Activated CD8-positive, alpha-beta T cell treated with anti-CD3 and anti-CD28 coated beads, Interleukin-2, amount 10 ng/mL, durations not matched to agents 7 days and 5 days (primary cell): ENCODE data around the gene C3. TPM values are rescaled to one million over a fixed set of nuclear protein-coding genes. Genes with fewer than 3 reads are reported as not detected.
"Not testable (repeated sequence)": the region's sequence is repeated elsewhere in the genome, so short reads cannot be mapped to it uniquely, and the experiment has no call there.

Experiments
- ATAC-seq: fragments of 150-1000 bp; cut with Tn5 transposase; one replicate; pipeline ENCODE4 v1.10.0; 2021; ENCODE audit warnings: moderate library complexity
- CTCF ChIA-PET: fragments of 350-600 bp; sonication (Branson Sonifier 250); formaldehyde crosslinking; loops from one replicate; lab custom pipeline; 2021; ENCODE audit warnings: antibody characterized with exemption; lab: Charles Lee
- POLR2A ChIA-PET: fragments of 350-600 bp; sonication (Branson Sonifier 250); formaldehyde crosslinking; loops from one replicate; lab custom pipeline; 2021; ENCODE audit warnings: antibody characterized with exemption; lab: Charles Lee
- DNase-seq: peaks from one replicate; pipeline ENCODE4 v3.0.0-alpha.2; 2020
- H3K27ac Mint-ChIP-seq: one replicate; pipeline ENCODE4 v1.8.0; 2021; ENCODE audit warnings: mild to moderate bottlenecking, mixed read lengths
- H3K27me3 Mint-ChIP-seq: one replicate; pipeline ENCODE4 v1.8.0; 2021; ENCODE audit warnings: low read depth, mixed read lengths
- H3K36me3 Mint-ChIP-seq: one replicate; pipeline ENCODE4 v1.8.0; 2021; ENCODE audit warnings: low read depth, mixed read lengths
- H3K4me1 Mint-ChIP-seq: one replicate; pipeline ENCODE4 v1.8.0; 2021; ENCODE audit warnings: low read depth, mixed read lengths
- H3K4me3 Mint-ChIP-seq: one replicate; pipeline ENCODE4 v1.8.0; 2021; ENCODE audit warnings: mild to moderate bottlenecking, mixed read lengths
- H3K9me3 Mint-ChIP-seq: one replicate; pipeline ENCODE4 v1.8.0; 2022; ENCODE audit warnings: mixed read lengths; ENCODE audit not compliant: insufficient read depth
- total RNA-seq, 2 experiments: library from RNA; stranded (reverse); gene quantifications; one replicate each; pipeline ENCODE4 v1.2.3, GENCODE V29; 2021

The C3 gene
- total RNA-seq, 2 experiments from 2014 or later = 0.52 to 1.2 TPM

- Mint-ChIP-seq H3K4me3 (no peak overlapping the region), H3K36me3 (peaks cover 32% of the 10 kb centered on the region), H3K9me3 (no peaks in the 10 kb centered on the region), H3K27me3 (no peaks in the 10 kb centered on the region), H3K27ac (no peak overlapping the region), H3K4me1 (peaks cover 13% of the 10 kb centered on the region)
- no peak for ATAC-seq
- CTCF ChIA-PET = interaction anchor here (0.7 to 1.7 kb wide), 4 partner anchors 12 to 129 kb away, joined by 4 to 9 read pairs (median 5); partner anchors contain the start of genes GPR108 and VAV1
- DNase-seq = no peak
- POLR2A ChIA-PET = interaction anchor here (0.6 kb wide), 1 partner anchor 18 kb away, joined by 3 read pairs; no protein-coding TSS in a partner anchor
Measured at GRCh38 chr19:6760606-6761005, 40.2 kb upstream of the C3 start.

- ChIA-PET CTCF (interaction anchor here (0.7 to 2.3 kb wide), 2 partner anchors 16 to 108 kb away, joined by 3 to 7 read pairs; no protein-coding TSS in a partner anchor), POLR2A (interaction anchor here (0.6 to 1.5 kb wide), 2 partner anchors 13 to 136 kb away, joined by 3 to 4 read pairs; partner anchors contain the start of gene SH2D3A)
- H3K4me1 Mint-ChIP-seq = peaks cover 18% of the 10 kb centered on the region
- no peak overlapping the region for H3K4me3 Mint-ChIP-seq
- DNase-seq (no peak), ATAC-seq (no peak)
- no peaks in the 10 kb centered on the region for H3K27me3 Mint-ChIP-seq
- no peak overlapping the region for H3K27ac Mint-ChIP-seq
- H3K36me3 Mint-ChIP-seq = peaks cover 50% of the 10 kb centered on the region
- H3K9me3 Mint-ChIP-seq = no peaks in the 10 kb centered on the region
Measured at GRCh38 chr19:6754653-6755463, 34.4 kb upstream of the C3 start.

- Mint-ChIP-seq H3K4me1 (peaks cover 18% of the 10 kb centered on the region), H3K27ac (no peak overlapping the region), H3K36me3 (peaks cover 49% of the 10 kb centered on the region), H3K4me3 (no peak overlapping the region), H3K27me3 (no peaks in the 10 kb centered on the region), H3K9me3 (no peaks in the 10 kb centered on the region)
- ATAC-seq = no peak
- ChIA-PET CTCF (interaction anchor here (0.7 to 2.3 kb wide), 3 partner anchors 17 to 123 kb away, joined by 3 to 7 read pairs (median 4); no protein-coding TSS in a partner anchor), POLR2A (interaction anchor here (1.5 kb wide), 1 partner anchor 13 kb away, joined by 4 read pairs; the partner anchor contains the start of gene SH2D3A)
- DNase-seq = no peak
Measured at GRCh38 chr19:6754136-6754535, 33.7 kb upstream of the C3 start.

GRCh38 chr19:6753178-6754031 is 33.0 kb upstream of the C3 start:
- H3K4me1 Mint-ChIP-seq = peaks cover 16% of the 10 kb centered on the region
- H3K36me3 Mint-ChIP-seq = peaks cover 47% of the 10 kb centered on the region
- H3K27ac Mint-ChIP-seq = peak overlapping the region; percentile 86
- ATAC-seq (peak; percentile 93), DNase-seq (peak; percentile 83)
- ChIA-PET POLR2A (interaction anchor here (1.5 kb wide), 1 partner anchor 14 kb away, joined by 4 read pairs; the partner anchor contains the start of gene SH2D3A), CTCF (interaction anchor here (1.0 to 2.3 kb wide), 3 partner anchors 15 to 122 kb away, joined by 4 to 7 read pairs (median 4); no protein-coding TSS in a partner anchor)
- peak overlapping the region; percentile 64 for H3K4me3 Mint-ChIP-seq
- H3K27me3 Mint-ChIP-seq = no peaks in the 10 kb centered on the region
- H3K9me3 Mint-ChIP-seq = no peaks in the 10 kb centered on the region

- peak overlapping the region; percentile 64 for H3K4me3 Mint-ChIP-seq
- POLR2A ChIA-PET = interaction anchor here (0.6 kb wide), 1 partner anchor 512 kb away, joined by 3 read pairs; no protein-coding TSS in a partner anchor
Measured at GRCh38 chr19:6752256-6753177, 32.1 kb upstream of the C3 start.

GRCh38 chr19:6751189-6751588 is 30.7 kb upstream of the C3 start:
- ChIA-PET CTCF (no interaction called here), POLR2A (no interaction called here)
- no peaks in the 10 kb centered on the region for H3K9me3 Mint-ChIP-seq
- peaks cover 10% of the 10 kb centered on the region for H3K4me1 Mint-ChIP-seq
- ATAC-seq (no peak), DNase-seq (no peak)
- no peak overlapping the region for H3K27ac Mint-ChIP-seq
- H3K36me3 Mint-ChIP-seq = peaks cover 55% of the 10 kb centered on the region
- H3K27me3 Mint-ChIP-seq = no peaks in the 10 kb centered on the region
- H3K4me3 Mint-ChIP-seq = no peak overlapping the region

More at GRCh38 chr19:6752256-6753177, 32.1 kb upstream of the C3 start:
- H3K36me3 Mint-ChIP-seq = peaks cover 49% of the 10 kb centered on the region
- H3K27me3 Mint-ChIP-seq = no peaks in the 10 kb centered on the region
- H3K27ac Mint-ChIP-seq = peak overlapping the region; percentile 86
- ATAC-seq (no peak), DNase-seq (no peak)
- CTCF ChIA-PET = interaction anchor here (1.0 to 2.3 kb wide), 2 partner anchors 14 to 111 kb away, joined by 4 to 7 read pairs; no protein-coding TSS in a partner anchor
- peaks cover 13% of the 10 kb centered on the region for H3K4me1 Mint-ChIP-seq
- H3K9me3 Mint-ChIP-seq = no peaks in the 10 kb centered on the region

- no peak overlapping the region for H3K4me3 Mint-ChIP-seq
- no peaks in the 10 kb centered on the region for H3K9me3 Mint-ChIP-seq
- ATAC-seq = no peak
- no peak overlapping the region for H3K27ac Mint-ChIP-seq
- DNase-seq = no peak
- ChIA-PET CTCF (no interaction called here), POLR2A (no interaction called here)
- no peaks in the 10 kb centered on the region for H3K27me3 Mint-ChIP-seq
- peaks cover 10% of the 10 kb centered on the region for H3K4me1 Mint-ChIP-seq
- H3K36me3 Mint-ChIP-seq = peaks cover 53% of the 10 kb centered on the region
Measured at GRCh38 chr19:6750062-6750461, 29.6 kb upstream of the C3 start.

- H3K27ac Mint-ChIP-seq, H3K27me3 Mint-ChIP-seq, H3K4me1 Mint-ChIP-seq, H3K4me3 Mint-ChIP-seq, POLR2A ChIA-PET, DNase-seq, H3K9me3 Mint-ChIP-seq, ATAC-seq: not testable (repeated sequence)
- peaks cover 49% of the 10 kb centered on the region for H3K36me3 Mint-ChIP-seq
- CTCF ChIA-PET = interaction anchor here (0.8 to 1.6 kb wide), 5 partner anchors 10 to 115 kb away, joined by 3 to 4 read pairs (median 3); partner anchors contain the start of gene GPR108
Measured at GRCh38 chr19:6748543-6748942, 28.1 kb upstream of the C3 start.

- CTCF ChIA-PET = interaction anchor here (1.0 kb wide), 1 partner anchor 118 kb away, joined by 4 read pairs; no protein-coding TSS in a partner anchor
- H3K36me3 Mint-ChIP-seq = peaks cover 38% of the 10 kb centered on the region
Measured at GRCh38 chr19:6745965-6746364, 25.5 kb upstream of the C3 start.

GRCh38 chr19:6744381-6745301 is 24.2 kb upstream of the C3 start:
- Mint-ChIP-seq H3K27me3 (no peaks in the 10 kb centered on the region), H3K9me3 (no peaks in the 10 kb centered on the region), H3K4me3 (no peak overlapping the region), H3K36me3 (peaks cover 35% of the 10 kb centered on the region), H3K27ac (no peak overlapping the region), H3K4me1 (peaks cover 6% of the 10 kb centered on the region)
- DNase-seq (no peak), ATAC-seq (no peak)
- ChIA-PET CTCF (no interaction called here), POLR2A (interaction anchor here (0.6 kb wide), 1 partner anchor 1122 kb away, joined by 3 read pairs; the partner anchor contains the start of gene SAFB2)

More at GRCh38 chr19:6745965-6746364, 25.5 kb upstream of the C3 start:
- POLR2A ChIA-PET = no interaction called here
- H3K4me1 Mint-ChIP-seq = peaks cover 3% of the 10 kb centered on the region
- no peaks in the 10 kb centered on the region for H3K9me3 Mint-ChIP-seq
- no peak for ATAC-seq
- no peak overlapping the region for H3K27ac Mint-ChIP-seq
- H3K27me3 Mint-ChIP-seq = no peaks in the 10 kb centered on the region
- H3K4me3 Mint-ChIP-seq = no peak overlapping the region
- DNase-seq = no peak
